Mammary epithelial cell (primary cell): Measurements from ENCODE around the gene KCTD21.

Experiments
- EZH2 ChIP-seq: IDR thresholded peaks from 2 replicates; pipeline ENCODE4 v1.6.1; 2012; ENCODE audit warnings: low read length, inconsistent platforms, borderline replicate concordance
- TF ChIP-seq, protein P1 (sequence below), 2 donors: IDR thresholded peaks in 1 of 2; conservative IDR thresholded peaks in 1 of 2; 2 replicates each; pipeline ENCODE4 v1.5.1; 2011 to 2012; ENCODE audit warnings: inconsistent platforms in 2 of 2, low read length in 2 of 2, mild to moderate bottlenecking in 2 of 2, control low read depth in 1 of 2, low read depth in 1 of 2; ENCODE audit not compliant: insufficient read depth in 1 of 2; ENCODE audit errors: extremely low read depth in 1 of 2

DNA sequence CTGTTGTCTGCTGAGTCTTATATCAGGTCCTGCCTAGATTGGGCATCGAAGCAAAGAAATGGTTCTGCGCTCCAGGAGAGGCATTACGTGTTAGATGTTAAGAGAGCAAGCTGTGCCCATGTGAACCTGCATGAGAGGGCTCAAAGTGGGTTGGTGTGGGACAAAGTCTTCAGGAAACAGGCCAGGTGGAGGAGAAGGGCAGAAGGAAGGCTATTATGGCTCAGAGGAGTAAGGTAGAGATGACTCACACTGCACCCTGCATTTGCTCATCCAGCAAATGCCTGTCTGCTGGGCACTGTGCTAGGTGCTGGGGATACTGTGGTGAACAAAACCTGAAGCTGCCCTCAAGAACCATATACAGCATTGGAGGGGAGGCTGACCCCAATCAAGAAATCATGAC lies 6.1 kb upstream of the KCTD21 start:
- TF ChIP-seq, protein P1, sequence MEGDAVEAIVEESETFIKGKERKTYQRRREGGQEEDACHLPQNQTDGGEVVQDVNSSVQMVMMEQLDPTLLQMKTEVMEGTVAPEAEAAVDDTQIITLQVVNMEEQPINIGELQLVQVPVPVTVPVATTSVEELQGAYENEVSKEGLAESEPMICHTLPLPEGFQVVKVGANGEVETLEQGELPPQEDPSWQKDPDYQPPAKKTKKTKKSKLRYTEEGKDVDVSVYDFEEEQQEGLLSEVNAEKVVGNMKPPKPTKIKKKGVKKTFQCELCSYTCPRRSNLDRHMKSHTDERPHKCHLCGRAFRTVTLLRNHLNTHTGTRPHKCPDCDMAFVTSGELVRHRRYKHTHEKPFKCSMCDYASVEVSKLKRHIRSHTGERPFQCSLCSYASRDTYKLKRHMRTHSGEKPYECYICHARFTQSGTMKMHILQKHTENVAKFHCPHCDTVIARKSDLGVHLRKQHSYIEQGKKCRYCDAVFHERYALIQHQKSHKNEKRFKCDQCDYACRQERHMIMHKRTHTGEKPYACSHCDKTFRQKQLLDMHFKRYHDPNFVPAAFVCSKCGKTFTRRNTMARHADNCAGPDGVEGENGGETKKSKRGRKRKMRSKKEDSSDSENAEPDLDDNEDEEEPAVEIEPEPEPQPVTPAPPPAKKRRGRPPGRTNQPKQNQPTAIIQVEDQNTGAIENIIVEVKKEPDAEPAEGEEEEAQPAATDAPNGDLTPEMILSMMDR (conservative IDR thresholded peaks at IDR 0.05 in 1 of 2, IDR thresholded peaks at IDR 0.05 in 1 of 2; ENCODE audit: extremely low read depth in 1 of 2, insufficient read depth in 1 of 2, low read depth in 1 of 2, low read length in 2 of 2), result no peak
- TF ChIP-seq EZH2, result no peak
